SKM-1 (cell line): Measurements from ENCODE around the gene RRP1.
"Not testable (repeated sequence)": the region's sequence is repeated elsewhere in the genome, so short reads cannot be mapped to it uniquely, and the experiment has no call there.

Source experiments
- DNase-seq: peaks from one replicate; lab custom pipeline; 2025; ENCODE audit not compliant: unreplicated experiment; lab: John Stamatoyannopoulos, UW

Gene RRP1

DNA sequence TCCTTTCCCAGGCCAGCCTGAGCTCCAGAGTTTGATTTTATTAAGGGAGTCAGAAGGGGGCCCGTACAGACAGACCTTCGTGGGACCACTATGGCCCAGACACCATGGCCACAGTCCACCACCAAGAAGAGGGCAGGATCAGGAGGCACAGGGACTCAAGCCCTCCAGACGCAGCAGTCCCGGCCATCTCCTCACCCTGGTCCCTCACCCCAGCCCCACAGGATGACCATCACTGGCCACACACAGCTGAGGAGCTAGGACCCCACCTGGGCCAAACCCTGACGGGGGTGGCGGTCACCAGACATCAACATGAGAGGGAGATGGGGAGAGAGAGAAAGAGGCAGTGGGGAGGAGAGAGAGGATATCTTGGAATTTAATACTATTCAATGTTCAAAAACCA lies 46.5 kb downstream of the RRP1 start:
- no peak for DNase-seq

DNA sequence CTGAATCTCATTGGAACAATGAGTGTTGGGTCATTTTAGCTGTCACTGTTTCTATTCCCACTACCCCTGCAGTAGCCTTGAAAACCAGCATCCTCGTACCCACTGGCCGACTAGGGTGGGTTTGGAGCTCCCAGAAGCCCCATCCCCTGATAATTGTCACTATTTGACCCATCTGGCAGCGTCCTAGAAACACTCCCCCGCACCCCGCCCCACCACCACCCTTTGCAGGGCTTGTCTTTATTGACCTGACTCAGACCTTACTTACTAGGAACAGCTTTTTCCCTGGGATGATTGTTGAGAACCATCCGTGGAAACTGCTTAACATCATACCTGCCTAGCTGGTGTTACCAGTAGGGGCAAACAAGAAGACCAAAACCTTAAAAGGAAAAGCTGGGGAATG lies 47.2 kb downstream of the RRP1 start:
- no peak for DNase-seq

DNA sequence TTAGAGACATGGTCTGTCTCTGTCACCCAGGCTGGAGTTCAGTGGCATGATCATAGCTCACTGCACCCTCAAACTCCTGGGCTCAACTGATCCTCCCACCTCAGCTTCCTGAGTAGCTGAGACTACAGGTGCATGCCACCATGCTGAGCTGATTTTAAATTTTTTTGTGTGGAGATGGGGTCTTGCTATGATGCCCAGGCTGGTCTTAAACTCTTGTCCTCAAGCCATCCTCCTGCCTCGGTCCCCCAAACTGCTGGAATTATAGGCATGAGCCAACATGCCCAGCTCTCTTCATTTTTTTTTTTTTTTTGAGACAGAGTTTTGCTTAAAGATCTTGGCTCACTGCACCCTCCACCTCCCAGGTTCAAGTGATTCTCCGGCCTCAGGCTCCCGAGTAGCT lies 50.9 kb downstream of the RRP1 start:
- DNase-seq: no peak

GRCh38 chr21:43842742-43843141 lies 53.4 kb downstream of the RRP1 start:
- DNase-seq: no peak

DNA sequence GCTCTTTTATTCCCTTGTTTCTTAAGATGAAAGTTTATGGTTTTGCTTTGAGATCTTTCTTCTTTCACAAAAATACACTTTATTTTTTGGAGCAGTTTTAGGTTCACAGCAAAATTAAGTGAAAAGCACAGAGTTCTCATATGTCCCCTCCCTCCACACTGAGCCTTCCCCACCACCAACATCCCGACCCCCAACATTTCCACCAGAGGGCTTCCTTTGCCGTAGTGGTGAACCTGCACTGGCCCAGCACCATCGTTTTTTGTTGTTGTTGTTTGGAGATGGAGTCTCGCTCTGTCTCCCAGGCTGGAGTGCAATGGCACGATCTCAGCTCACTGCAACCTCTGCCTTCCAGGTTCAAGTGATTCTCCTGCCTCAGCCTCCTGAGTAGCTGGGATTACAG lies 55.5 kb downstream of the RRP1 start:
- not testable (repeated sequence) for DNase-seq

GRCh38 chr21:43845386-43845785 lies 56.0 kb downstream of the RRP1 start:
- DNase-seq: no peak

GRCh38 chr21:43846430-43846829 lies 57.1 kb downstream of the RRP1 start:
- DNase-seq: no peak

DNA sequence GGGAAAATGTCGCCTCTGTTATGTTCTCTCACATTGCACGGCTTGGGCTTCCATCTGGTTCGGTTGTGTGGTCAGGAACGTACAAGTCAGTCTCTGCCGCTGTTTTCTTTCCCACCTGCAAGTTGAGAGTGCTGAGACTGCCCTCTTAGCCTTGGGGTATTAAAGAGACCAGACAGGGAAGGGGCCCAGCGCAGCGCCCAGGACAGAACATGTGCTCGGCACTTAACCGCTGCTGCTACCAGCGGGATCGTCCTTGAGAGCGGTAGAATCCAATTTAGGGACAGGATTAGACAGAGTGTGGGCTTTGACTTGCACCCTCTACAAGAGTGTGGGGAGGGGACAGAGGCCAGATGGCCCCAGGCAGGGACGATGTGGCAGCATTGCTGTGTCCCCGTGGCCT lies 57.9 kb downstream of the RRP1 start:
- DNase-seq: no peak

GRCh38 chr21:43848771-43849170 lies 59.4 kb downstream of the RRP1 start:
- DNase-seq: no peak

GRCh38 chr21:43849532-43850299 lies 60.3 kb downstream of the RRP1 start:
- no peak for DNase-seq

GRCh38 chr21:43850728-43851295 lies 61.4 kb downstream of the RRP1 start:
- DNase-seq: no peak

DNA sequence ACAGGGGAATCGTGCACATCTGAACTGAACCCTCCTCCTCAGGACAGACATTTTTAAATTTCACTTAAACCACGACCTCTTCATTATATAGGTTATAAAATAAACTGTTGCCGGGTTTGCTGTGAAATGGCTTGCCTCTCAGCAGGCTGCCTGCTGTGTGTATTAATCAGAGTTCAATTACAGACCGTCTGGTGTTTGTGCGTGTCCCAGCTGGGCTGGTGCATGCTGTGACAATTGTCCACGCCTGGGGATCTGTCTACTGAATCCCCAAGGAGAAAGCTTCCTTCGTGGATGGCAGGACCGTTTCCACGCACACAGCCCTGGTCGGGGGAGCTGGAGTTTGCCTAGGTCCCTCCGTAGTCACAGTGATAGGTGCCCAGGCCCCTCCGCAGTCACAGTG lies 62.2 kb downstream of the RRP1 start:
- no peak for DNase-seq

DNA sequence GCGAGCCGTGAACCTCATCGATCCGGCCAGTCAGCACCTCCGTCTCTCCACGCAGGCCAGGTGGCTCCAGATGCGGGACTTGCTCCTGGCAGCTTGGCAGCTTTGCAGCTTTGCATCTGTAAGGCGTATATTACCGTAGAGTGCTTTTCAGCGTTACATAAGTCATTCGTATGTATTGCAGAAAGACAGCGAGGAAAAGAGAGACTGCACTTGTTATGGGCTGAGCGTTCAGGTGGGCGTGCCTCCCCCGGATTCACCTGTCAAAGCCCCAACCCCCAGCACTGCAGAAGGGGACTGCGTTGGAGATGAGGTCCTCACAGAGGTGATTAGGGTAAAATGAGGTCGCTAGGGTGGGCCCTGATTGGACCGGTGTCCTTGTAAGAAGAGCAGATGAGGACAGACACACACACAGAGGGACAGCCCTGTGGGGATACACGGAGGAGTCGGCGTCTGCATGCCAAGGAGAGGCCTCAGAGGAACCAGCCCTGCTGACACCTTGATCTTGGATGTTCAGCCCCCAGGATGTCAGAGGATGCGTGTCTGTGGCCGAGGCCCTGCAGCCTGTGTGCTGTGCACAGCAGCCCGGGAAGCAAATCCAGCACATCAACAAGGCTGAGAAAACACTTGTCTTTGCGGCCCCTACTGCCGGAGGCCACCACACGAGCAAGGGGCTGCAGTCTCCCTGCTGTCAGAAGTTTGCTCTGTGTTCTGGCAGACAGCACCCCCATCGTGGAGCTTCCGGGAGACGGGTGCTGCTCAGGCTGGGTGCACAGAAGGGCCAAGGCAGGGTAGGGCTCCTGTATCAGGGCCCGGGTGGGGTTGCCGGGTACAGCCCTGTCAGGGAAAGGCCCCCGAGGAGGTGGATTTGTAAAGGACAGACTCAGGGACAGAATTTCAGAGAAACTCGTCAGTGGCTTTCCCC lies 64.7 kb downstream of the RRP1 start:
- no peak for DNase-seq
